A673 (cell line): ENCODE measurements around the gene CRYBB1. TPM values are rescaled to one million over a fixed set of nuclear protein-coding genes. Genes with fewer than 3 reads are reported as not detected.

Experiments
- BruUV-seq: library from RNA; stranded (reverse); fragments of 400-500 nt; replicated peaks from 2 replicates; lab custom pipeline; 2021; lab: Mats Ljungman, UMichigan
- CTCF ChIA-PET: fragments of 300-600 bp; sonication (Branson Sonifier 250); formaldehyde crosslinking; loops from one replicate; lab custom pipeline; 2022; ENCODE audit warnings: antibody characterized with exemption; lab: Charles Lee
- POLR2A ChIA-PET: fragments of 300-600 bp; sonication (Branson Sonifier 250); formaldehyde crosslinking; loops from one replicate; lab custom pipeline; 2022; ENCODE audit warnings: antibody characterized with exemption; ENCODE audit not compliant: low non-redundant PET; lab: Charles Lee
- DNase-seq: peaks from one replicate; pipeline ENCODE4 v3.0.0-alpha.2; 2015; ENCODE audit warnings: low spot score
- H3K27ac ChIP-seq: fragments of 200-600 bp; sonication (generic); 2 replicates; pipeline ENCODE4 v1.5.1; 2016; ENCODE audit warnings: mixed run types, low read depth, mild to moderate bottlenecking, mixed read lengths, antibody characterized with exemption, low read length; ENCODE audit not compliant: poor library complexity, severe bottlenecking
- H3K27me3 ChIP-seq: fragments of 200-600 bp; sonication (generic); replicated peaks from 2 replicates; pipeline ENCODE4 v1.6.1; 2017; ENCODE audit warnings: mixed run types, low read depth, mild to moderate bottlenecking, mixed read lengths, antibody characterized with exemption, low read length; ENCODE audit not compliant: insufficient read depth, poor library complexity
- H3K36me3 ChIP-seq: fragments of 200-600 bp; sonication (generic); 2 replicates; pipeline ENCODE4 v1.6.1; 2016; ENCODE audit warnings: mixed run types, mild to moderate bottlenecking, mixed read lengths, antibody characterized with exemption, low read length; ENCODE audit not compliant: insufficient read depth, poor library complexity, severe bottlenecking
- H3K4me1 ChIP-seq: fragments of 200-600 bp; sonication (generic); 2 replicates; pipeline ENCODE4 v1.6.1; 2017; ENCODE audit warnings: mixed run types, mild to moderate bottlenecking, mixed read lengths, antibody characterized with exemption, low read length; ENCODE audit not compliant: insufficient read depth, poor library complexity, severe bottlenecking
- H3K4me3 ChIP-seq: fragments of 200-600 bp; sonication (generic); 2 replicates; pipeline ENCODE4 v1.5.1; 2016; ENCODE audit warnings: low read depth, mixed run types, mild to moderate bottlenecking, mixed read lengths, low read length; ENCODE audit not compliant: poor library complexity, severe bottlenecking
- H3K9me3 ChIP-seq: fragments of 200-600 bp; sonication (generic); 2 replicates; pipeline ENCODE4 v1.6.1; 2016; ENCODE audit warnings: mixed run types, low read depth, mild to moderate bottlenecking, mixed read lengths, antibody characterized with exemption, low read length; ENCODE audit not compliant: poor library complexity, severe bottlenecking
- CTCF ChIP-seq: fragments of 300-800, 200-600 bp; sonication (generic); conservative IDR thresholded peaks from 2 replicates; pipeline ENCODE4 v1.5.1; 2017; ENCODE audit warnings: low read depth, mild to moderate bottlenecking, antibody characterized with exemption, low read length, moderate library complexity, mixed read lengths
- EZH2 ChIP-seq: fragments of 200-600 bp; sonication (generic); IDR thresholded peaks from 2 replicates; pipeline ENCODE4 v1.6.1; 2017; ENCODE audit warnings: borderline replicate concordance, low read depth, mild to moderate bottlenecking, mixed read lengths, antibody characterized with exemption, low read length; ENCODE audit not compliant: poor library complexity, severe bottlenecking
- intact Hi-C: fragments of 100-400 bp; cut with micrococcal nuclease; formaldehyde crosslinking; loops from one replicate; pipeline ENCODE4 v1.10.0; 2022; ENCODE audit not compliant: unreplicated experiment
- total RNA-seq: library from RNA; stranded (reverse); gene quantifications from 2 replicates; pipeline ENCODE4 v1.2.3, GENCODE V29; 2021

Gene CRYBB1
- total RNA-seq, 1 experiment from 2014 or later = not detected

GRCh38 chr22:26663374-26663923 is 45.6 kb upstream of the CRYBB1 start:
- H3K4me3 ChIP-seq = no peak overlapping the region
- ChIA-PET POLR2A (no interaction called here), CTCF (interaction anchor here (0.6 kb wide), 1 partner anchor 9 kb away, joined by 5 read pairs; no protein-coding TSS in a partner anchor)
- no peak for DNase-seq
- H3K27me3 ChIP-seq = no peaks in the 10 kb centered on the region
- no peak overlapping the region for H3K27ac ChIP-seq
- H3K36me3 ChIP-seq = no peaks in the 10 kb centered on the region
- H3K4me1 ChIP-seq = peaks cover 7% of the 10 kb centered on the region
- BruUV-seq = no TSS peak
- no peak for TF ChIP-seq EZH2
- TF ChIP-seq CTCF = no peak
- intact Hi-C loops = no loop called here
- H3K9me3 ChIP-seq = no peaks in the 10 kb centered on the region

- intact Hi-C loops = no loop called here
- peaks cover 19% of the 10 kb centered on the region for H3K4me1 ChIP-seq
- no peaks in the 10 kb centered on the region for H3K36me3 ChIP-seq
- TF ChIP-seq CTCF (no peak), EZH2 (no peak)
- BruUV-seq = no TSS peak
- no peak overlapping the region for H3K27ac ChIP-seq
- no peak overlapping the region for H3K4me3 ChIP-seq
- no peaks in the 10 kb centered on the region for H3K9me3 ChIP-seq
- no peak for DNase-seq
- H3K27me3 ChIP-seq = no peaks in the 10 kb centered on the region
- ChIA-PET POLR2A (no interaction called here), CTCF (no interaction called here)
These were observed 44.3 kb upstream of the CRYBB1 start for GRCh38 chr22:26662160-26662559.

GRCh38 chr22:26660961-26661578 is 43.2 kb upstream of the CRYBB1 start:
- H3K4me1 ChIP-seq = peaks cover 22% of the 10 kb centered on the region
- intact Hi-C loops = no loop called here
- TF ChIP-seq CTCF (no peak), EZH2 (no peak)
- POLR2A ChIA-PET = no interaction called here
- CTCF ChIA-PET = interaction anchor here (0.7 kb wide), 1 partner anchor 10 kb away, joined by 3 read pairs; no protein-coding TSS in a partner anchor
- no peaks in the 10 kb centered on the region for H3K27me3 ChIP-seq
- no TSS peak for BruUV-seq
- no peaks in the 10 kb centered on the region for H3K36me3 ChIP-seq
- DNase-seq = no peak
- H3K9me3 ChIP-seq = no peaks in the 10 kb centered on the region
- H3K4me3 ChIP-seq = no peak overlapping the region
- no peak overlapping the region for H3K27ac ChIP-seq
